IMR-90 (cell line): ENCODE measurements around the gene TNIP1. TPM values are rescaled to one million over a fixed set of nuclear protein-coding genes. Genes with fewer than 3 reads are reported as not detected.

Source experiments
- ATAC-seq: fragments of 200-7000 bp; cut with Tn5 transposase; 2 replicates; pipeline ENCODE4 v1.9.1; 2020; ENCODE audit warnings: low read depth, mild to moderate bottlenecking, moderate library complexity
- BruUV-seq: library from RNA; stranded (reverse); fragments of 400-500 nt; replicated peaks from 2 replicates; lab custom pipeline; 2021; lab: Mats Ljungman, UMichigan
- CTCF ChIA-PET: fragments of 300-600 bp; formaldehyde crosslinking; extraction: SDS; loops from one replicate; lab custom pipeline; 2021; ENCODE audit warnings: antibody characterized with exemption; lab: Yijun Ruan, JAX
- POLR2A ChIA-PET: fragments of 300-600 bp; sonication (Branson Sonifier 250); formaldehyde crosslinking; loops from one replicate; lab custom pipeline; 2022; ENCODE audit warnings: antibody characterized with exemption; ENCODE audit not compliant: unreplicated experiment; lab: Charles Lee
- DNase-seq: peaks from one replicate; pipeline ENCODE4 v3.0.0; 2013
- H2AFZ ChIP-seq: replicated peaks from 2 replicates; pipeline ENCODE3; 2013; ENCODE audit warnings: low read length, mild to moderate bottlenecking; ENCODE audit not compliant: poor library complexity
- H2AK5ac ChIP-seq: 2 replicates; pipeline ENCODE4 v1.6.1; 2013; ENCODE audit warnings: low read depth, low read length, inconsistent platforms
- H2AK9ac ChIP-seq: replicated peaks from 2 replicates; pipeline ENCODE3; 2013; ENCODE audit warnings: mild to moderate bottlenecking, low read depth, low read length, moderate library complexity; ENCODE audit not compliant: poor library complexity
- H2BK120ac ChIP-seq: 2 replicates; pipeline ENCODE4 v1.6.1; 2013; ENCODE audit warnings: low read depth, low read length, inconsistent platforms
- H2BK15ac ChIP-seq: 3 replicates; pipeline ENCODE4 v1.6.1; 2013; ENCODE audit warnings: low read depth, low read length, inconsistent platforms
- H2BK20ac ChIP-seq: 2 replicates; pipeline ENCODE4 v1.6.1; 2013; ENCODE audit warnings: low read depth, mild to moderate bottlenecking, inconsistent platforms, low read length, moderate library complexity
- H2BK5ac ChIP-seq: 2 replicates; pipeline ENCODE4 v1.6.1; 2013; ENCODE audit warnings: mild to moderate bottlenecking, low read depth, low read length, inconsistent platforms; ENCODE audit not compliant: poor library complexity, severe bottlenecking
- H3K14ac ChIP-seq: replicated peaks from 2 replicates; pipeline ENCODE4 v1.6.1; 2013; ENCODE audit warnings: low read depth, low read length, inconsistent platforms
- H3K18ac ChIP-seq: 2 replicates; pipeline ENCODE4 v1.6.1; 2013; ENCODE audit warnings: low read depth, low read length, control low read depth
- H3K23ac ChIP-seq: 2 replicates; pipeline ENCODE4 v1.6.1; 2013; ENCODE audit warnings: low read depth, low read length, inconsistent platforms
- H3K27ac ChIP-seq: 2 replicates; pipeline ENCODE4 v1.5.1; 2013; ENCODE audit warnings: mild to moderate bottlenecking, control low read depth, low read length; ENCODE audit not compliant: insufficient read depth
- H3K27me3 ChIP-seq: 2 replicates; pipeline ENCODE4 v1.6.1; 2013; ENCODE audit warnings: low read length; ENCODE audit not compliant: control insufficient read depth, insufficient read depth
- H3K36me3 ChIP-seq: 2 replicates; pipeline ENCODE4 v1.6.1; 2013; ENCODE audit warnings: low read length, mixed read lengths; ENCODE audit not compliant: control insufficient read depth, insufficient read depth
- H3K4ac ChIP-seq: 2 replicates; pipeline ENCODE4 v1.6.1; 2013; ENCODE audit warnings: low read depth, low read length, inconsistent platforms
- H3K4me1 ChIP-seq: 2 replicates; pipeline ENCODE4 v1.6.1; 2013; ENCODE audit warnings: low read length, mixed read lengths; ENCODE audit not compliant: control insufficient read depth, insufficient read depth
- H3K4me2 ChIP-seq: 2 replicates; pipeline ENCODE4 v1.6.1; 2013; ENCODE audit warnings: low read depth, mild to moderate bottlenecking, control low read depth, low read length, moderate library complexity
- H3K4me3 ChIP-seq: 2 replicates; pipeline ENCODE4 v1.5.1; 2013; ENCODE audit warnings: low read depth, mild to moderate bottlenecking, control low read depth, low read length, moderate library complexity; ENCODE audit not compliant: insufficient read depth
- H3K56ac ChIP-seq: 2 replicates; pipeline ENCODE4 v1.6.1; 2013; ENCODE audit warnings: low read length, inconsistent platforms; ENCODE audit not compliant: insufficient read depth; ENCODE audit errors: extremely low read depth
- H3K79me1 ChIP-seq, 2 experiments: 2 replicates each; pipeline ENCODE4 v1.6.1; 2013; ENCODE audit warnings: low read length in 2 of 2, inconsistent platforms in 1 of 2, low read depth in 1 of 2
- H3K9ac ChIP-seq: 2 replicates; pipeline ENCODE4 v1.6.1; 2013; ENCODE audit warnings: low read depth, low read length, control low read depth
- H3K9me1 ChIP-seq: 2 replicates; pipeline ENCODE4 v1.6.1; 2013; ENCODE audit warnings: low read length, inconsistent platforms; ENCODE audit not compliant: insufficient read depth
- H3K9me3 ChIP-seq: 2 replicates; pipeline ENCODE4 v1.6.1; 2013; ENCODE audit warnings: low read length; ENCODE audit not compliant: control insufficient read depth, insufficient read depth
- H4K20me1 ChIP-seq: 2 replicates; pipeline ENCODE4 v1.6.1; 2013; ENCODE audit warnings: low read length, inconsistent platforms; ENCODE audit not compliant: insufficient read depth
- H4K5ac ChIP-seq: 2 replicates; pipeline ENCODE4 v1.6.1; 2013; ENCODE audit warnings: mild to moderate bottlenecking, low read depth, low read length, control low read depth
- H4K8ac ChIP-seq, 2 experiments: 2 replicates each; pipeline ENCODE4 v1.6.1; 2013; ENCODE audit warnings: low read depth in 2 of 2, low read length in 2 of 2, control low read depth in 1 of 2, inconsistent platforms in 1 of 2
- H4K91ac ChIP-seq: 2 replicates; pipeline ENCODE4 v1.6.1; 2013; ENCODE audit warnings: low read depth, low read length, inconsistent platforms; ENCODE audit not compliant: insufficient read depth
- CEBPB ChIP-seq: IDR thresholded peaks from 2 replicates; pipeline ENCODE4 v1.6.1; 2012; ENCODE audit warnings: low read depth, low read length, improper control_type of control experiment
- POLR2A ChIP-seq: IDR thresholded peaks from 2 replicates; pipeline ENCODE4 v1.6.1; 2012; ENCODE audit warnings: mild to moderate bottlenecking, low read depth, low read length
- RAD21 ChIP-seq: IDR thresholded peaks from 2 replicates; pipeline ENCODE4 v1.6.1; 2012; ENCODE audit warnings: low read length, improper control_type of control experiment
- RCOR1 ChIP-seq: IDR thresholded peaks from 2 replicates; pipeline ENCODE4 v1.6.1; 2012; ENCODE audit warnings: mild to moderate bottlenecking, low read length, improper control_type of control experiment; ENCODE audit not compliant: insufficient replicate concordance
- SMC3 ChIP-seq: fragments of 150-350 bp; IDR thresholded peaks from 2 replicates; pipeline ENCODE4 v1.6.1; 2016; ENCODE audit warnings: low read depth, mild to moderate bottlenecking, antibody characterized with exemption, low read length, moderate library complexity
- WGBS, 2 experiments: methylation state at CpG; one replicate each; pipeline versions ENCODE4 v1.1.5 to v1.1.7; 2013; ENCODE audit warnings: missing lambda C conversion rate in 2 of 2; ENCODE audit not compliant: insufficient read length in 1 of 2; ENCODE audit errors: extremely low coverage in 2 of 2; 5-methylcytosine and 5-hydroxymethylcytosine counted together
- dilution Hi-C: fragments of 300-500 bp; cut with HindIII; formaldehyde crosslinking; loops from one replicate; pipeline ENCODE4 v1.14.3; 2018; ENCODE audit warnings: low sequenced_read_pairs; ENCODE audit not compliant: unreplicated experiment
- in situ Hi-C: fragments of 300-500 bp; cut with MboI; formaldehyde crosslinking; loops from 3 replicates; pipeline ENCODE4 v1.14.3; 2019; ENCODE audit warnings: low sequenced_read_pairs, inconsistent platforms, mixed read lengths
- intact Hi-C: fragments of 100-400 bp; cut with micrococcal nuclease; formaldehyde crosslinking; loops from 2 replicates; pipeline ENCODE4 v1.10.0; 2022
- polyA plus RNA-seq, 3 experiments: library from polyadenylated mRNA; depleted of rRNA; stranded (reverse); fragments of >200 nt; gene quantifications; 2 replicates each; pipeline ENCODE4 v1.2.3, GENCODE V29; 2012; ENCODE audit warnings: low replicate concordance in 1 of 3
- total RNA-seq: library from RNA; depleted of rRNA; stranded (reverse); fragments of >200 nt; gene quantifications from 2 replicates; pipeline ENCODE4 v1.2.3, GENCODE V29; 2012
- TF ChIP-seq, protein P1 (sequence below): fragments of 150-350 bp; IDR thresholded peaks from 2 replicates; pipeline ENCODE4 v1.6.1; 2016; ENCODE audit warnings: low read depth, mild to moderate bottlenecking, low read length, moderate library complexity, borderline replicate concordance
- TF ChIP-seq, protein P2 (sequence below): conservative IDR thresholded peaks from 2 replicates; pipeline ENCODE4 v1.5.1; 2012; ENCODE audit warnings: mild to moderate bottlenecking, low read depth, low read length, improper control_type of control experiment

Gene TNIP1
- total and polyA plus RNA-seq, 2 of the 4 experiments (the other 2 are of a cell fraction): 63.8 to 92.8 TPM

DNA sequence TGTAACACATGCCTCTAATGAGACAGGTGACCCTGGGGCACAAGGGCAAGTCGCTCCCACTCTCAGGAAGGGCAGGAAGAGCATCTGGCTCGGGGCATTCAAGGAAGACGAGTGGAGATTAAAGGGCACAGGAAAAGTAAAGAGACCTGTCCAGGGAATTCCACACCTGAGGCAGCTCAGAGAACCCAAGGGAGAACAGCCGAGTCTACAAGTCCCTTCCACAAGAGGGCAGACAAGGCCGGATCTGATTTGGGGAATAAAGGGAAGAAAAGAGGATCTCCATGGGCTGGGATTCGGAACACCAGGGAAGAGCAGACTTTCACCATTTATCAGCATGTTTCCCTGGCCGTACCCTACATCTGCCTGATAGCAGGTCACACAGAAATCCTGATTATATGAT, 32.3 kb downstream of the TNIP1 start:
- peaks cover 10% of the 10 kb centered on the region for H4K20me1 ChIP-seq
- H3K4ac ChIP-seq: no peak overlapping the region
- H3K9ac ChIP-seq: no peak overlapping the region
- no peak overlapping the region for H2AFZ ChIP-seq
- no peak overlapping the region for H3K14ac ChIP-seq
- H3K36me3 ChIP-seq: peaks cover 48% of the 10 kb centered on the region
- no peak overlapping the region for H2BK120ac ChIP-seq
- H2BK15ac ChIP-seq: no peak overlapping the region
- no peak overlapping the region for H2BK20ac ChIP-seq
- no peaks in the 10 kb centered on the region; the same call in 1 of the 2 replicates for H3K9me1 ChIP-seq
- H3K18ac ChIP-seq: no peak overlapping the region
- no CpG with 5 or more reads among the region's 7 CpGs for WGBS, 2 experiments
- dilution Hi-C loops (no loop called here), intact Hi-C loops (no loop called here), in situ Hi-C loops (no loop called here)
- no peak overlapping the region for H4K91ac ChIP-seq
- ChIA-PET CTCF (interaction anchor here (0.6 to 2.6 kb wide), 6 partner anchors 9 to 390 kb away, joined by 3 to 14 read pairs (median 4); partner anchors contain the start of gene GPX3), POLR2A (no interaction called here)
- H3K27me3 ChIP-seq: no peaks in the 10 kb centered on the region
- H4K8ac ChIP-seq: no peak overlapping the region
- no peak overlapping the region for H3K56ac ChIP-seq
- H3K9me3 ChIP-seq: no peaks in the 10 kb centered on the region
- H3K4me2 ChIP-seq: no peak overlapping the region
- no peak overlapping the region for H2BK5ac ChIP-seq
- DNase-seq (no peak), ATAC-seq (no peak)
- BruUV-seq: no TSS peak
- TF ChIP-seq RCOR1: no peak
- TF ChIP-seq RAD21: 0 out of 2 replicates have a peak, but pooled peaks have one; percentile 11
- TF ChIP-seq POLR2A: no peak
- 0 out of 2 replicates have a peak, but pooled peaks have one; percentile 10 for TF ChIP-seq SMC3
- TF ChIP-seq, protein P1, sequence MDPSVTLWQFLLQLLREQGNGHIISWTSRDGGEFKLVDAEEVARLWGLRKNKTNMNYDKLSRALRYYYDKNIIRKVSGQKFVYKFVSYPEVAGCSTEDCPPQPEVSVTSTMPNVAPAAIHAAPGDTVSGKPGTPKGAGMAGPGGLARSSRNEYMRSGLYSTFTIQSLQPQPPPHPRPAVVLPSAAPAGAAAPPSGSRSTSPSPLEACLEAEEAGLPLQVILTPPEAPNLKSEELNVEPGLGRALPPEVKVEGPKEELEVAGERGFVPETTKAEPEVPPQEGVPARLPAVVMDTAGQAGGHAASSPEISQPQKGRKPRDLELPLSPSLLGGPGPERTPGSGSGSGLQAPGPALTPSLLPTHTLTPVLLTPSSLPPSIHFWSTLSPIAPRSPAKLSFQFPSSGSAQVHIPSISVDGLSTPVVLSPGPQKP: no peak
- no peak for TF ChIP-seq CEBPB
- TF ChIP-seq, protein P2, sequence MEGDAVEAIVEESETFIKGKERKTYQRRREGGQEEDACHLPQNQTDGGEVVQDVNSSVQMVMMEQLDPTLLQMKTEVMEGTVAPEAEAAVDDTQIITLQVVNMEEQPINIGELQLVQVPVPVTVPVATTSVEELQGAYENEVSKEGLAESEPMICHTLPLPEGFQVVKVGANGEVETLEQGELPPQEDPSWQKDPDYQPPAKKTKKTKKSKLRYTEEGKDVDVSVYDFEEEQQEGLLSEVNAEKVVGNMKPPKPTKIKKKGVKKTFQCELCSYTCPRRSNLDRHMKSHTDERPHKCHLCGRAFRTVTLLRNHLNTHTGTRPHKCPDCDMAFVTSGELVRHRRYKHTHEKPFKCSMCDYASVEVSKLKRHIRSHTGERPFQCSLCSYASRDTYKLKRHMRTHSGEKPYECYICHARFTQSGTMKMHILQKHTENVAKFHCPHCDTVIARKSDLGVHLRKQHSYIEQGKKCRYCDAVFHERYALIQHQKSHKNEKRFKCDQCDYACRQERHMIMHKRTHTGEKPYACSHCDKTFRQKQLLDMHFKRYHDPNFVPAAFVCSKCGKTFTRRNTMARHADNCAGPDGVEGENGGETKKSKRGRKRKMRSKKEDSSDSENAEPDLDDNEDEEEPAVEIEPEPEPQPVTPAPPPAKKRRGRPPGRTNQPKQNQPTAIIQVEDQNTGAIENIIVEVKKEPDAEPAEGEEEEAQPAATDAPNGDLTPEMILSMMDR: peak; percentile 34
- H4K5ac ChIP-seq: no peak overlapping the region
- H3K4me3 ChIP-seq: no peak overlapping the region
- no peak overlapping the region for H2AK9ac ChIP-seq
- H3K27ac ChIP-seq: no peak overlapping the region
- H3K4me1 ChIP-seq: peaks cover 6% of the 10 kb centered on the region; the same call in 1 of the 2 replicates
- peaks cover 7 to 33% of the 10 kb centered on the region in 2 experiments for H3K79me1 ChIP-seq
- no peak overlapping the region for H3K23ac ChIP-seq
- H2AK5ac ChIP-seq: no peak overlapping the region
